Measurements from ENCODE around the gene EXOC3L4.

DNA sequence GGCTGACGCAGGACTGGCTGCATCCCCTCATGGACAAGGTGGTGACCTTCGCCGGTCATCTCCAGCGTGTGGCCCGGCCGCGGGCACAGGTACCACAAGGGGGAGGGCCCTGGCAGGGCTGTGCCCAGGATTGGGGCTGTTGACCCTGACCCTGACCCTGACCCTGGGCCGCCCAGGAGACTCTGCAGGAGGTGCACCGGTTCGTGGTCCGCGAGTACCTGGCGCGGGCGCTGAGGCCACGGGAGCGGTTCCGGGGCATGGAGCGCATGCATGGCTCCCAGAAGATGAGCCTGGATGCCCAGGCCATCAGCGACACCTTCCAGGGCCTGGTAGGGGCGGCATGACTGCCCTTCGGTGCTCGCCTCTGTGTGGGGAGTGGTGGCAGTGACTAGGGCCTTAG is 12.9 kb downstream of the EXOC3L4 start:
- TF ChIP-seq, protein P1, sequence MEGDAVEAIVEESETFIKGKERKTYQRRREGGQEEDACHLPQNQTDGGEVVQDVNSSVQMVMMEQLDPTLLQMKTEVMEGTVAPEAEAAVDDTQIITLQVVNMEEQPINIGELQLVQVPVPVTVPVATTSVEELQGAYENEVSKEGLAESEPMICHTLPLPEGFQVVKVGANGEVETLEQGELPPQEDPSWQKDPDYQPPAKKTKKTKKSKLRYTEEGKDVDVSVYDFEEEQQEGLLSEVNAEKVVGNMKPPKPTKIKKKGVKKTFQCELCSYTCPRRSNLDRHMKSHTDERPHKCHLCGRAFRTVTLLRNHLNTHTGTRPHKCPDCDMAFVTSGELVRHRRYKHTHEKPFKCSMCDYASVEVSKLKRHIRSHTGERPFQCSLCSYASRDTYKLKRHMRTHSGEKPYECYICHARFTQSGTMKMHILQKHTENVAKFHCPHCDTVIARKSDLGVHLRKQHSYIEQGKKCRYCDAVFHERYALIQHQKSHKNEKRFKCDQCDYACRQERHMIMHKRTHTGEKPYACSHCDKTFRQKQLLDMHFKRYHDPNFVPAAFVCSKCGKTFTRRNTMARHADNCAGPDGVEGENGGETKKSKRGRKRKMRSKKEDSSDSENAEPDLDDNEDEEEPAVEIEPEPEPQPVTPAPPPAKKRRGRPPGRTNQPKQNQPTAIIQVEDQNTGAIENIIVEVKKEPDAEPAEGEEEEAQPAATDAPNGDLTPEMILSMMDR (optimal IDR thresholded peaks at IDR 0.05 in 1 of 3, IDR thresholded peaks at IDR 0.05 in 1 of 3, conservative IDR thresholded peaks at IDR 0.05 in 1 of 3; ENCODE audit: extremely low read depth in 1 of 3, insufficient read depth in 2 of 3, low read length in 3 of 3), result no peak
- no peak for TF ChIP-seq EZH2 (IDR thresholded peaks at IDR 0.05; ENCODE audit: low read length)
